Stimulated activated CD8-positive, alpha-beta memory T cell treated with anti-CD3 and anti-CD28 coated beads, Interleukin-12 subunit alpha, Interleukin-12 subunit beta, amount 100 ng/mL, for 1 hour (primary cell): ENCODE measurements around the gene CKAP2L.

Source experiments
- DNase-seq: peaks from one replicate; pipeline ENCODE4 v3.0.0-alpha.2; 2020; ENCODE audit warnings: low read depth

The CKAP2L gene

DNA sequence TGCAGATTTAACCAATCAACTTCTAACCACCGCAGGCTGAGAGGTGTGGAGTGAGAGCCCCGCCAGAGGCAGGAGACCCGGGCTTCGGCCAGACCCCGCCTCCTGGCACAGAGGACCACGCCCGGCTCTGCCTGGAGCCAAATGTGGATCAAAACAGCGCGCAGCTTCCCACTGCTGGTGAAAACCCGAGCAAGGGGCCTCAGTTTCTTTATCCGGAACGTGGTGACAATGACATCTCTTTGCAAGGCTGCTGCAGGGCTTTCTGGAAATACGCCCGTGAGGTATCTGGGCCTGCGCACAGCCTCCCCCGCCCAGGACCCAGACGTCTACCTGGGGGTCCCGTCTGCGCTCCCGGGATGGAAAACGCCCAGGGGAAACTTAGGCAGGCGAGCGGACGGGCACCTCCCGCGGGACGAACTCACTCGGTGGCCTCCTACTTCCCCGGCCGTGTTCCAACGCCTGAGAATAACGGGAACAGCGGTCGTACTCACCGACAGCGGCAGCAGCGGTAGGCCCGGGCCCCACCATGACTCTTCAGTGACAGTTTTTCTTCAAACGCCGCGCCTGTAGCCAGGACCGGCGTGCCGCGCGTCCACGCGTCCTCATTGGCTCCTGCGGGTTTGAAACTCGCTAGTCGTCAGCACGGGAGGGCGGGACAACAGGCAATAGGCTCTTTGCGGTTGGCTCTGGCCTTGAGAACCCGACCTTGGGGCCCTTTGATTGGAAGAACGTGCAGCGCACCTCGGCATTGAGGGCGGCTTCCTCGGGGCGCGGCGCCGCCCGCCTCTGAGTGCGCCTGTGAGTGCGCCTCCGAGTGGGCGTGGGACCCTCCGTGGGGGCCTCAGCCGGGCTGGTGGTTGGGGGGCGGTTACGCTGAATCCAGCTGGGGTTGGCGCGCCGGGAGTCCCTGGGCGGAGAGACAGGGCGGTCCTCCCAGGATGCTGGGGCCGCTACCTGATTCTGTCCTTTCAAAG lies at the start of gene CKAP2L:
TSS of gene CKAP2L (minus strand) at position 539 of the 974 bp plus-strand sequence. CDS start at position 528, 11 bp downstream.
- DNase-seq, result peak; percentile 95

DNA sequence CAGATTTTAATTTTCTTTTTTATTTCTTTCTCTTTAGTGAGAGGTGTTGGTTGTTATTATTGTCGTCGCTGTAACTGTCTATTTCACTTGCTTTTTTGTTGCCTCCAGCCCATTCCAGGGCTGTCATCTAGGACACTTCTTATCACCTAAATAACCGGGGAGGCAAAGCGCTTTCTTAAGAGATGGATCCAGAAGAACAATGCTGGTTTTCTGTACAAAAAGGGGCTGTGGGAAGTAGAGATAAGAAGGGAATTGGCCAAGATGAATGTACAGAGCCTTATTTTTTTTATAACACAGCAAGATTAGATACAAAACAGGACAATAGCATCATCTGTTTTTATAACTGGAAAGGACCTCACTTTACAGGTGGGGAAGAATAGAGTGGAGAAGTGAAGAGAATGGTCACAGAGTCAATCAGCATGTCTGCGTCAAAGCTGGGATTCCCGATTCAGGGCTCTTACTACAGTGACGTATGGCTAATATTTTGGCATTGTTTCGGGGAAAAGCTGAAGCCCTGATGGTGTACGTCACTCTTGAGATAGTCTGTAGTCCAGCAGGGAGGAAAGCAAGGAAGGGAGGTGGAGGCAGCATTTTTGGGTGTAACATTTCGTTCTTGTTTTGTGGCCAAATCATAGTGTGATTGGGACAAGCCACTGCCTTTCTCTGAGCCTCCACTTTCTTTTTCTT lies 49.0 kb upstream of the CKAP2L start:
- DNase-seq, result no peak

DNA sequence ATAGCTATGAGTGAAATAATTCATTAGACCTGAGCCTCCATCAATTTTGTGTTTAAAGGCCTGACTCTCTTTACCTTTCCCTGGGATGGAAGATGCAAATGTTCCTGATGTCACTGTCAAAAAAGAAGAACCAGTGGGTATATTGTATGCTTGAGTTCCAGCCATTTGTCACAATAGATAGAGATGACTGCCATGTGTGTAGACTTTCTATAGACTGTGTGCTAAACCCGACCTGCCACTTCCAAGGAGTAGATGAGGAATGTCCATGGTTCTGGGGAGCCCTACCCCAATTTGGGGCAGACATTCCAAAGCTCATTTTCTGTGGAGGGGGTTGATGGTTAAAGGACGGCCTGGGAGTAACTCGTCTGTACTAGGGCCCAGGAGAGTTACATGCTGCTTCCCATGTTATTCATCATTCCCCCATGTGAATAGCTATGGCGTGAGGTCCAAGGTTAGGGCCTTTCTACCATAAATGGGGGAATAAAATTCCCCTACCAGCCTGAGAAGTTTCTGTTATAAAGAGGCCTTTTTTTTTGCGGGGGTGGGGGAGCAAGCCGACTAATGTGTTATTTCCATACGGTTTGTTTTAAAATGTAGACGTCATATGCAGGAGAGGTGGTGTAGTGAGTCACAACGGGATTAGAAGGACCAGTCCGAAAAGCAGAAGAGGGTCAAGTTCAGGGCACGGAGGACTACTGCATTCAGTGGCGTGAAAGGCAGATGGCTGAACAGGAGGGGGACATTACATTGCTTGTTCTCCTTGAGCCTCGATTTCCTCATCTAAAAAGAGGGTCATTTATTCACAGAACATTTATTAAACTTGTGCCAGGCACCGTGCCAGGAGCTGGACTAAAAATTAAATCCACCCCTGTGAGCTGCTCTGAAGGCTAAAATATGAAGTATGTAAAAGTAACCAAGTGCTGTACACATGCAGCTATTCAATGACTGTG lies 48.2 kb upstream of the CKAP2L start:
- DNase-seq, result no peak

- DNase-seq, result no peak
Observed at GRCh38 chr2:112811841-112812306, 47.5 kb upstream of the CKAP2L start.

DNA sequence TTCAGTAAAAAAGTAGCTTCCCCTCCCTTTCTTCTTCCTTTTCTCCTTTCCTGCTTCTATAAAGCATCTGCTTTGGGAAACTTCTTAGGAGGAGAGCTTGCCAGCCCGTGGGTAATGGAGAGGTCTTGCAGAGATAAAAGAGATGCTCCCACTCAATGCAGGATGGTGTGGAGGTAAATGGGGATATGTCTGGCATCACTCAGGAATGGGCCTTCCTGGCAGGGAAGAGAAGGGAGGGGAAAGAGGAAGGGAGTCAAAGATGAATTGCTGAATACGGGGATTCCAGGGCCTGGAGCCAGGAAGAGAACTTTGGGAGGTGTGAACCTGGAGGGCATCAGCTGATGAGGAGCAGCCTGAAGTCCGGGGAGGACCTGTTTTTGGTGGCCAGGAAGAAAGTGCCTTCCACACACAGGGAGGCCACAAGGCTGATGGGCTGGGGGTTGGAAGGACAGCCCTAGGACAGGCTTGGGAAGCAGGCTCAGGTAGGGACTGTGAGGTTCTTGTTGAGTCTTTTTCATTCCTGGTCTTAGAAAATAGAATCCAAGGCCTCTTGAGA lies 46.9 kb upstream of the CKAP2L start:
- DNase-seq, result no peak

DNA sequence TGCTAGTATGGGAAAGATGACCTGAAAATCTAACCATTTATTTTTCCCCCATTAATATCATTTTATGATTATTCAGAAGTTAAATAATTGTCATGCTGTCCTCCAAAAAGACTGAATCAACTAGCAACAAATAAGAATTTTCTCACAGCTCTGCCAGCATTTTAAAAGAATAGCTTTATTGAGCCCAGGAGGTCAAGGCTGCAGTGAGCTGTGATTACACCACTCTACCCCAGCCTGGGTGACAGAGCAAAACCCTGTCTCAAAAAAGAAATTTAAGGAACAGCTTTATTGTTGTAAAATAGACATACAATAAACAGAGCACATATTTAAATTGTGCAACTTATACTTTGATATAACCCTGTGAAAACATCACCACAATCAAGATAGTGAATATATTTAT lies 44.7 kb upstream of the CKAP2L start:
- DNase-seq, result no peak

DNA sequence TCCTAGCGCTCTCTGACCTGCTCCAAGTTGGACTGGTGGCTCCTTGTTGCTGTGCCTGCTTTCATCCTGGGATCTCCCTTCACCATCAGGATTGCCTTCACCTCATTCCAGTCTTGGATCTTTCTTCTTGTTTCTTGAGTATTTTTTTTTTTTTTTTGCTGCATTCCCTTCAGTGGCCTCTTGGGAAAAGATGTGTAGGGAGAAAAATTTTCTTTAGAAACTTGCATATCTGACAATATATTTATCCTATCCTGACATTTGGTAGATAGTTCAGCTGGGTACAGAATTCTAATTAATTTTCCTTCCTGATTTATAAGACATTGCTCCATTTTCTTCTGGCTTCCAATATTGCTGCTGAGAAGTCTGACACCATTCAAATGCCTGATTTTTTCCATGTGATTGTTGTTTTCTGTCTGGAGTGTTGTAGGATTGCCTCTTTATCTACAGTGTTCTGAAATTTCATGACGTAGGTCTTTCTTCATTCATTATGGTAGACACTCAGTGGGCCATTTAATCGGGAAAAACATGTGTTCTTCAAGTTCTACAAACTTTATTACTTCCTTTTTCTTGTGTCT lies 42.9 kb upstream of the CKAP2L start:
- DNase-seq, result no peak

GRCh38 chr2:112805542-112805941 lies 41.1 kb upstream of the CKAP2L start:
- no peak for DNase-seq

DNA sequence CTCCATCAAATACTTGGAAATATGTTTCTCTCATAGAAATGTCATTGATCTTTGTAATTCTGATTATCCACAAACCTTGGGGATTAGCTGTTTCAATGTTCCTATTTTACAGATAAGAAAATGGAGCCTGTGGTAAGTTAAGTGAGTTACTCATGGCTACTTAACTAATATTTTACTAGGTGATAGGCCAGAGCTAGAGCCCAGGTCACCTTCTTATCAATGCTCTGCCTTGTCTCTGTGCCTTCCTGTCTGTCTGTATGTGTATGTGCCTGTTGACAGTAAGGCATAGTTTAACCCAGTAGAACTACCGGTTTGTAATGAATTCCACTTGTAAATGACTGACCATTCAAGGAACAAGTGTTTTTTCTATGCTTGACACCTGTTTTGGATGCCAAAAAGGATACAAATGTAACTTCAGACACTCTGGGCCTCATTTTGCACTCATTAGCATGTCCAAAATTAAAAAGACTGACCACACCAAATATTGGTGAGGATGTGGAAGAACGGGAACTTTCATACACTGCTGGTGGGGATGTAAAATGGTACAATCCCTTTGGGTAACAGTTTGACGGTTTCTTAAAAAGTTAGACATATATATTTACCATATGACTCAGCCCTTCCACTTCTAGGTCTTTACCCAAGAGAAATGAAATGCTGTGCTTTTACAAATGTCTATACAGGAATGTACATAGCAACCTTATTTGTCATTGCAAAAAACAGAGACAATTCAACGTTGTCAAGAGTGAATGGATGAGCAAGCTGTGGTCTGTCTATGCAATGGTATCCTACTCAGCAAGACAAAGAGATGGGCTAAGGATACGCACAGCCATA lies 39.5 kb upstream of the CKAP2L start:
- DNase-seq, result no peak

GRCh38 chr2:112800881-112801583 lies 36.6 kb upstream of the CKAP2L start:
- no peak for DNase-seq

GRCh38 chr2:112798979-112799975 lies 34.9 kb upstream of the CKAP2L start:
- no peak for DNase-seq

- no peak for DNase-seq
Observed at GRCh38 chr2:112796486-112796885, 32.1 kb upstream of the CKAP2L start.

GRCh38 chr2:112795774-112796173 lies 31.4 kb upstream of the CKAP2L start:
- no peak for DNase-seq

DNA sequence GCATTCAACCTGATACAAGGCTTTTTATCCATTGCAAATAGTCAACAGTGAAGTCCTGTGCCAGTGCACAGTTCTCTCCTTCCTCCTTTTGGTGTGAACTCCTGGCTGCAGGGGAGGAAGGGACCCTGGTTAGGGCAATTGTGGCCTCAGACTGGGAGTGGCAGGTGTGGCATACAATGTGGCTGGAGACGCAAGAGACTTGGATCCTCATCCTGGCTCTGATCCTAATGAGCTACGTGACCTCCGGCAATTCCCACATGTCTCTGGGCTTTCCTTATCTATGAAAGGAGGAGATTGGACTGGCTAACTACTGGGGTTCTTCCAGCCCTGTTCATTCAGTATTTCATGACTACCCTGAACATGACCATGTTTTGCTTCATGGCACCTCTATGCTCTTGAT lies 30.4 kb upstream of the CKAP2L start:
- DNase-seq, result no peak

DNA sequence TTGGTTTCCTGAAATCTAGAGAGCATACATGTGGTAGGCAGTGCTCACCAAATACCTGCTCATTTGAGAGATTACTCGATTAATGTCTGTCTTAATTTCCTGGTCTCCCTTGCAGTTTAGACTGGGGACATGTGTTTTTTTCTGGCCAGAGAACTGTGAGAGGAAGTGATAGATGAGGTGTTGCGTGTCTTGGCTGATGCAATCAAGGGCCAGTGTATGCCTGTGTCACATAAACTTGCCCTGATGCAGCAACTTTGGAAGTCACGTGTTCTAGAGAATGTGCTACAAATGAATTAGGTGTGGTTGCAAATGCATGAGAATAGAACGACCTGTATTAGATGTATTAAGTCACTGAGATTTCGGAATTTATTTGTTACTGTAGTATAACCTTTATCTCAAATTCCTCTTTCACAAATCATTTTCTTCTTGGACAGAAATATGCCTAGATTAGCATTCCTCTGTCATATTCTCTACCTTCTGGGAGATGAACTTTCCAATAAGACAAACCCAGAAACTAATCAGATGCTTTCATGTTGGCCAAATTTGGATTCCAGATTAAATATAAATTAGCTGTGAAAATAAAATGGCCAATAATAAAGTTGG lies 29.8 kb upstream of the CKAP2L start:
- DNase-seq, result no peak

- no peak for DNase-seq
Observed at GRCh38 chr2:112793449-112793978, 29.1 kb upstream of the CKAP2L start.

DNA sequence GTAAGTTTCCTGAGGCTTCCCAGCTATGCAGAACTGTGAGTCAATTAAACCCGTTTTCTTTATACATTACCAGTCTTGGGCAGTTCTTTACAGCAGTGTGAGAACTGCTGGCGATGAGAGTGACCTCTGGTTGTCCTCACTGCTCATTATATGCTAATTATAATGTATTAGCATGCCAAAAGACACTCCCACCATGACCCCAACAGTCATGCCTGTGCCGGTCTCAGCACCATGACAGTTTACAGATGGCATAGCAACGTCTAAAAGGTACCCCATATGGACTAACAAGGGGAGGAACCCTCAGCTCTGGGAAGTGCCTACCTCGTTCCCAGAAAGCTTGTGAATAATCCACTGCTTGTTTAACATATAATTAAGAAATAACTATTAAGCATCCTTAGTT lies 28.0 kb upstream of the CKAP2L start:
- no peak for DNase-seq
